Thoracic aorta (tissue), 2 donors: Measurements from ENCODE around the gene ABCG5. TPM values are rescaled to one million over a fixed set of nuclear protein-coding genes. Genes with fewer than 3 reads are reported as not detected.

Source experiments
- ATAC-seq: fragments of 150-250 bp; one replicate; pipeline ENCODE4 v1.8.0; 2017; ENCODE audit warnings: low read depth; ENCODE audit not compliant: insufficient number of reproducible peaks, low FRiP score
- DNase-seq: peaks from one replicate; pipeline ENCODE4 v3.0.0-alpha.2; 2020; ENCODE audit warnings: low spot score
- H3K27ac ChIP-seq, 2 donors: fragments of 200-600 bp; sonication (generic); 1 replicate in 1 of 2; 2 replicates in 1 of 2; pipeline ENCODE4 v1.5.1; 2016; ENCODE audit warnings: mild to moderate bottlenecking in 2 of 2, moderate library complexity in 2 of 2
- H3K27me3 ChIP-seq: fragments of 200-600 bp; sonication (generic); replicated peaks from 2 replicates; pipeline ENCODE4 v1.6.0; 2016; ENCODE audit warnings: mild to moderate bottlenecking; ENCODE audit not compliant: insufficient read depth
- H3K36me3 ChIP-seq: fragments of 200-600 bp; sonication (generic); one replicate; pipeline ENCODE4 v1.5.1; 2016
- H3K4me1 ChIP-seq, 2 donors: fragments of 200-600 bp; sonication (generic); 1 replicate in 1 of 2; 2 replicates in 1 of 2; pipeline versions ENCODE4 v1.5.1 to v1.6.0; 2016; ENCODE audit warnings: low read depth in 2 of 2, mild to moderate bottlenecking in 1 of 2; ENCODE audit not compliant: control insufficient read depth in 1 of 2
- H3K4me3 ChIP-seq: fragments of 200-600 bp; sonication (generic); 2 replicates; pipeline ENCODE4 v1.5.1; 2016; ENCODE audit warnings: mild to moderate bottlenecking
- H3K9me3 ChIP-seq: fragments of 200-600 bp; sonication (generic); 2 replicates; pipeline ENCODE4 v1.5.1; 2016
- CTCF ChIP-seq: fragments of 200-600 bp; sonication (generic); IDR thresholded peaks from one replicate; pipeline ENCODE4 v1.5.1; 2019; ENCODE audit warnings: antibody characterized with exemption
- total RNA-seq, 2 donors: library from RNA; depleted of rRNA; stranded (reverse); fragments of >200 nt; gene quantifications; one replicate each; pipeline versions ENCODE4 v1.1.0 to v1.2.3, GENCODE V29; 2016

ABCG5 gene
- total RNA-seq, 2 donors from 2014 or later, result not detected

DNA sequence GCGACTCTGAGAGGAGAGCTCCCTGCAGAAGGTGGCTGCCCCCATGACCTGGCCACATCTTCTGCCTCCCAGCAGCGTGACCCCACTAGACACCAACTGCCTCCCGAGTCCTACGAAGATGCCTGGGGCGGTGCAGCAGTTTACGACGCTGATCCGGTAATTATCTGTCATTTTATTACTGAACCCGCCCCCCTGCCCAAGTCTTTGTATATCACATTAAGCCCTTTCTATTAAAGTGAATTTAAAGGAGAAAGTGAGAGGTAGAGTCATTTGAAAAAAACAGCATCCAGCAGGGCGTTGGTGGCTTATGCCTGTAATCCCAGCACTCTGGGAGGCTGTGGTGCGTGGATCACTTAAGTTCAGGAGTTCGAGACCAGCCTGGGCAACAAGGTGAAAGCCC is 33.5 kb upstream of the ABCG5 start:
- no peaks in the 10 kb centered on the region for H3K4me1 ChIP-seq
- DNase-seq (no peak), ATAC-seq (no peak)
- no peaks in the 10 kb centered on the region for H3K27me3 ChIP-seq
- TF ChIP-seq CTCF, result no peak
- H3K27ac ChIP-seq, result no peak overlapping the region
- H3K36me3 ChIP-seq, result no peaks in the 10 kb centered on the region
- H3K4me3 ChIP-seq, result no peak overlapping the region
- no peaks in the 10 kb centered on the region for H3K9me3 ChIP-seq

- H3K36me3 ChIP-seq, result no peaks in the 10 kb centered on the region
- no peaks in the 10 kb centered on the region for H3K27me3 ChIP-seq
- DNase-seq (no peak), ATAC-seq (no peak)
- no peak overlapping the region for H3K27ac ChIP-seq
- no peak overlapping the region for H3K4me3 ChIP-seq
- TF ChIP-seq CTCF, result no peak
- H3K9me3 ChIP-seq, result no peaks in the 10 kb centered on the region
- peaks cover 0 to 10% of the 10 kb centered on the region in 2 donors for H3K4me1 ChIP-seq
These were observed 16.7 kb upstream of the ABCG5 start for GRCh38 chr2:43855292-43855691.

DNA sequence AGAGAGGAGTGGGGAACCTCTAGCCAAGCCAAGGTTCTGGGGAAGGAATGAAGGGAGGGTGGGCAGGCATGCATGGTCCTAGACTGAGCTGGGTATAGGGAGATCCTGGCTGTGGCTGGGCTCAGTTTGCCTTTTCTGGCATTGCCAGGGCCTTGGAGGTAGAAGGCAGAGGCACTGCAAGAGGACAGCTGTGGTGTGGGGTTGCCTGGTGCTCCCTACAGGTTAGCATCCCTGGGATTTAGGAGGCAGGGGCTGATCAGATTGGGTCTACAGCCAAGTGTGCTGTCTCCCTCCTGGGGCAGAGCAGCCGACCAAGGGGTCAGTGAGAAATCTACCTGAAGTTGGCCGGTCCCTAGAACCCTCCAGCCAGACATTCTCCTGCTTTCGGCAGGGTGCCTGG is 16.0 kb upstream of the ABCG5 start:
- ATAC-seq, result no peak
- Histone ChIP-seq H3K27ac (no peak overlapping the region), H3K4me3 (no peak overlapping the region), H3K36me3 (no peaks in the 10 kb centered on the region), H3K27me3 (no peaks in the 10 kb centered on the region), H3K4me1 (peaks cover 0 to 10% of the 10 kb centered on the region in 2 donors), H3K9me3 (no peaks in the 10 kb centered on the region)
- no peak for TF ChIP-seq CTCF
- no peak for DNase-seq

DNA sequence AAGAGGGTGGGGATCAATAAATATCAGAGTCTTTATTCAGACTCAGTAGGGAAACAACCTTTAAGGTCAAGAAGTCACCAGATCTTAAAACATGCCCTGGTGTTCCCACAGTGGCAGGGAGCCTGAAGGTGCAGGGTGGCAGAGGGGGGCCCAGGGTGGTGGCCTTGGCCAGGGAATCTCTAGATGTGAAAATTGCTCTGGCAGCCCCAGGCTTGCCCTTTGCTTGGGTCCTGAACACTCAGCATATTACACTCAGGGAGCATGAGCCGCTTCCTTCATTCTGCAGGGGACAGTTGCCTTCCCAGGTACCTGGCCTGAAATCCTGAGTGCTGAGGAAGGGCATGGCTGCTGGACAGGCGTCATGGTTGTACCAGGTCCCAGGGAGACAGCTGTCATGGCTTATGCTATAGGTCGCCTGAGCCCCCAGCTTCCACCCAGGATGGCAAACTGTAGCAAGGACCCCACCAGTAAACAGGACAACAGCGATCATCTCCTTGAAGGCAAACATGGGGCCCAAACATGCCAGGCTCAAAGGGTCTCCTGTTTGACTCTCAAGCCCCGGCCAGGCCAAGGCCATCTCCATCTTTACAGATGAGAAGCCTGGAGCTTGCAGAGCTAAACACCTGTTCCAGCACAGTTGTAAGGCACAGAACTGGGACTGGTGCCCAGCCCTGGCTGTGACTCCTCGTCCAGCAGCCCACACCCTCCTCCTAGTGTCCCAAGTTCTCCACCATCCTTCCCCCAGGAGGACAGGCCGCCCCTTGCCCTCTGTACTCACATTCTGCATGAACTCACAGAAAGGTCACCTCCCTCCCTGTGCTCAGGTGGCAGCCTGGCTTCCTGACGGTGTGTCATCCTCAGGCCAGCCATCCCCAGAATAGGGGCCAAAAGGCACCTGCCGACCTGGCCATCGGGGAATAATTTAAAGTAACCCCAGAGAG is 14.8 kb upstream of the ABCG5 start:
- no peak for DNase-seq
- ATAC-seq, result no peak
- no peak for TF ChIP-seq CTCF
- no peaks in the 10 kb centered on the region for H3K9me3 ChIP-seq
- H3K36me3 ChIP-seq, result no peaks in the 10 kb centered on the region
- H3K27me3 ChIP-seq, result no peaks in the 10 kb centered on the region
- H3K4me3 ChIP-seq, result no peak overlapping the region
- peaks cover 0 to 10% of the 10 kb centered on the region in 2 donors for H3K4me1 ChIP-seq
- no peak overlapping the region for H3K27ac ChIP-seq

DNA sequence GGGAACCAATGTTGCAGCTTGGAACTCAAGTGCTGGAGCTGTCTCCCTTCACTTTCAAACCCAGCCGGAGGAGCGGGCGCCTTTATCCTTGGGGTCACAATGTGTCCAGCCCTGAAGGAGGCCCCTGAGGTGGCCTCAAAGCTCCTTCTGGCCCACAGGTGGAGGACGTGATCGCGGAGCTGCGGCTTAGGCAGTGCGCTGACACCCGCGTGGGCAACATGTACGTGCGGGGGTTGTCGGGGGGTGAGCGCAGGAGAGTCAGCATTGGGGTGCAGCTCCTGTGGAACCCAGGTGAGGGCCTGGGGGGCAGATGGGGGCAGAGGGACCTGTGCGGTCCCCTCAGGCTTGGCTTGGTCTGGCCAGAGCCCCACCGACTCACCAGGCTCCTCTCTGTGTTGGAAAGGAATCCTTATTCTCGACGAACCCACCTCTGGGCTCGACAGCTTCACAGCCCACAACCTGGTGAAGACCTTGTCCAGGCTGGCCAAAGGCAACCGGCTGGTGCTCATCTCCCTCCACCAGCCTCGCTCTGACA is 13.6 kb upstream of the ABCG5 start:
- H3K4me1 ChIP-seq, result peaks cover 0 to 10% of the 10 kb centered on the region in 2 donors
- no peaks in the 10 kb centered on the region for H3K36me3 ChIP-seq
- DNase-seq, result no peak
- H3K9me3 ChIP-seq, result no peaks in the 10 kb centered on the region
- ATAC-seq, result no peak
- no peak overlapping the region for H3K4me3 ChIP-seq
- no peak for TF ChIP-seq CTCF
- no peaks in the 10 kb centered on the region for H3K27me3 ChIP-seq
- H3K27ac ChIP-seq, result no peak overlapping the region
